A673 (cell line): ENCODE measurements around the gene IGF2BP1.

Experiments used
- EZH2 ChIP-seq: fragments of 200-600 bp; sonication (generic); IDR thresholded peaks from 2 replicates; pipeline ENCODE4 v1.6.1; 2017; ENCODE audit warnings: borderline replicate concordance, low read depth, mild to moderate bottlenecking, mixed read lengths, antibody characterized with exemption, low read length; ENCODE audit not compliant: poor library complexity, severe bottlenecking
- TF ChIP-seq, protein P1 (sequence below): fragments of 300-800, 200-600 bp; sonication (generic); conservative IDR thresholded peaks from 2 replicates; pipeline ENCODE4 v1.5.1; 2017; ENCODE audit warnings: low read depth, mild to moderate bottlenecking, antibody characterized with exemption, low read length, moderate library complexity, mixed read lengths

- TF ChIP-seq, protein P1, sequence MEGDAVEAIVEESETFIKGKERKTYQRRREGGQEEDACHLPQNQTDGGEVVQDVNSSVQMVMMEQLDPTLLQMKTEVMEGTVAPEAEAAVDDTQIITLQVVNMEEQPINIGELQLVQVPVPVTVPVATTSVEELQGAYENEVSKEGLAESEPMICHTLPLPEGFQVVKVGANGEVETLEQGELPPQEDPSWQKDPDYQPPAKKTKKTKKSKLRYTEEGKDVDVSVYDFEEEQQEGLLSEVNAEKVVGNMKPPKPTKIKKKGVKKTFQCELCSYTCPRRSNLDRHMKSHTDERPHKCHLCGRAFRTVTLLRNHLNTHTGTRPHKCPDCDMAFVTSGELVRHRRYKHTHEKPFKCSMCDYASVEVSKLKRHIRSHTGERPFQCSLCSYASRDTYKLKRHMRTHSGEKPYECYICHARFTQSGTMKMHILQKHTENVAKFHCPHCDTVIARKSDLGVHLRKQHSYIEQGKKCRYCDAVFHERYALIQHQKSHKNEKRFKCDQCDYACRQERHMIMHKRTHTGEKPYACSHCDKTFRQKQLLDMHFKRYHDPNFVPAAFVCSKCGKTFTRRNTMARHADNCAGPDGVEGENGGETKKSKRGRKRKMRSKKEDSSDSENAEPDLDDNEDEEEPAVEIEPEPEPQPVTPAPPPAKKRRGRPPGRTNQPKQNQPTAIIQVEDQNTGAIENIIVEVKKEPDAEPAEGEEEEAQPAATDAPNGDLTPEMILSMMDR = no peak
- no peak for TF ChIP-seq EZH2
Measured at GRCh38 chr17:49012769-49013255, 15.6 kb downstream of the IGF2BP1 start.
